Fibroblast of mammary gland (primary cell): Measurements from ENCODE around the gene PPP6R3.
A peak's percentile ranks its signal among the peaks of the same experiment; 100 is the strongest.

ENCODE experiments used
- DNase-seq: peaks from one replicate; pipeline ENCODE4 v3.0.0-alpha.2; 2010; ENCODE audit warnings: low read depth
- H3K4me3 ChIP-seq: 2 replicates; pipeline ENCODE4 v1.5.1; 2011; ENCODE audit warnings: low read depth, mild to moderate bottlenecking, low read length, moderate library complexity; ENCODE audit not compliant: control insufficient read depth
- CTCF ChIP-seq: conservative IDR thresholded peaks from 2 replicates; pipeline ENCODE4 v1.5.1; 2011; ENCODE audit warnings: low read depth, low read length, inconsistent platforms; ENCODE audit not compliant: control insufficient read depth, insufficient read depth

PPP6R3 gene

GRCh38 chr11:68584097-68584496 is 123.5 kb downstream of the PPP6R3 start:
- TF ChIP-seq CTCF: peak; percentile 65
- no peak overlapping the region for H3K4me3 ChIP-seq
- DNase-seq: peak; percentile 38

DNA sequence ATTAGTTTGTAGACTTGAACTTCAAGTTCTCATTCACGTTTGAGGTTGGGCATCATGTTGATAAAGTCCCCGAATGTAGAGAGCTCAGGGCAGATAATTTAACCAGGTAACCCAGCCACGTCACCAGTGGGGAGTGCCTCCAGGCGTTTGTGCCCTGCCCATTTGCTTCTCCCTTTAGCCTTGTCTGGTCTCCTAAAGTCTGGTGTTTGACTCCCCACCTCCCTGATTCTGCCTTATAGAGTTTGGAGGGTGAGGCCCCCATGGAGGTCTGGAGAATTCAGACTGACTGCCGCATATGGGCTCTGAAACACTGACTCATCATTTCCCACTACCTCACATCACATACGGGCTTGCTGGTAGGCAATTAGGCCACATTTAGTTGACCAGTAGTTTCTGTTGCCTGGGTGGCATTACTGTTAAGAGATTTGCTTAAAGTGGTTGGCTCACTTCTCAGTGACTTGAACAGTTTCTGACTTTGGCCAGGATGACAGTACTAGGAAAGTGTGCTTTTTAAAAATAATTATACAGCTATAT is 124.5 kb downstream of the PPP6R3 start:
- no peak for TF ChIP-seq CTCF
- no peak for DNase-seq
- no peak overlapping the region for H3K4me3 ChIP-seq

DNA sequence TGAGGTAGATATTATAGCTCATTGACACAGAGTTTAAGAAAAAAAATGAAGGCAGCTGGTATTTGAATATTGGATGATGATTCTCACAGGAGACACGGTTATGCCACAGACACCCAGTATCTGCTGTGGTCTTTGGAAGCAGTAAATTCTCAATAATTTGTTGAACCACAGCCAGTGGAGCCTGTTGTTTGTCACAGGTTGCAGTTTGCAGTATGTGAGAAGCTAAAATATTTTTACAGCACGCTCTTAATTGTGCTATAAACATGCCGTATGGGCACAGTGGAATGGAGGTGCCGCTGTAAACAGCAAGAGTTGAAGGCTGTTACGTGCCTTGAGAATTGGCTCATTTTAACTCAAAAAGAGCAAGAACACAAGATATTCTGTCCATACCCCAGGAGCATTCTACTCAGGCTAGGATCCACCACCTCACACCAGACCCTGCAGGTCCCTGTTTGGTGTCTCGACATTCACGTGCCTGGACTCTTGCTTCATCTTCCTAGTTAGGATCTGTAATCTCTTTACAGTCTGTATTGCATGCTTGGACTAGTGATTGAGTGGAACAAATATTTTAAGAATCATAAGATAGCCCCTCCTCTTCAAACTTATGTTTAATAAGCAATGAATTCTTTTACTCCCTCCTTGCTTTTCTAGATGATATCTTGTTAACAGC is 129.1 kb downstream of the PPP6R3 start:
- no peak overlapping the region for H3K4me3 ChIP-seq
- no peak for TF ChIP-seq CTCF
- no peak for DNase-seq

DNA sequence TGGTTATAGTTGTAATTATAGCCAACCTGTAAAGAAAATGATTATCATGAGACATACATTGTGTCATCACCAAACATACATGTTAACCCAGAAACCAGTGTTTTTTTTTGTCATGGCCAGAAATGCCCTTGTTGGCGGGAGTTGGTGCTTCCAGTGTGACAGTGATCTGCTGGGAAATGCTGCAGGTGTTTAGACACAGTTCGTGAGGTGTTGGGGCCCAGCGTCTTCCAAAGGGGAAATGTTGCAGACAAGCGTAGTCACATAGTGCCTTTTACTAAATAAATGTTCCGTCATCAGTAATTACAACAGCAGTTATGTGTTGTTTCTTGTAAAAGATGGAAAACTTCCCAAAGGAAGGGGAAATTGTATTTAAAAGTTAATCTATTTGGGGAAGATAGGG is 131.2 kb downstream of the PPP6R3 start:
- no peak for DNase-seq
- no peak for TF ChIP-seq CTCF
- no peak overlapping the region for H3K4me3 ChIP-seq

DNA sequence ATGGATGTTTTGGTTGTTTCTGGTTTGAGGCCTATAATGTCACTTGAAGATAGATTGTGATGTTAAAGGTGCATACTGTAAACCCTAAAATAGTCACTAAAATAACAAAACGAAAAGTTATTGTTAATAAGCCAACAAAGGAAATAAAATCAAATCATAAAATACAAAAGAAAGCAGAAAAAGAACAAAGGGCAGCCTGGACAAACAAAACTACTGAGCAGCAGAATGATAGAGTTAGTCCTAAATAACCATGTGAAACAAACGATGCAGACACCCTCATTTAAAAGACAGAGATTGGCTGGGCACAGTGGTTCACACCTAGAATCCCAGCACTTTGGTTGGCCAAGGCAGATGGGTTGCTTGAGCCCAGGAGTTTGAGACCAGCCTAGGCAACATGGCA is 132.9 kb downstream of the PPP6R3 start:
- DNase-seq: no peak

DNA sequence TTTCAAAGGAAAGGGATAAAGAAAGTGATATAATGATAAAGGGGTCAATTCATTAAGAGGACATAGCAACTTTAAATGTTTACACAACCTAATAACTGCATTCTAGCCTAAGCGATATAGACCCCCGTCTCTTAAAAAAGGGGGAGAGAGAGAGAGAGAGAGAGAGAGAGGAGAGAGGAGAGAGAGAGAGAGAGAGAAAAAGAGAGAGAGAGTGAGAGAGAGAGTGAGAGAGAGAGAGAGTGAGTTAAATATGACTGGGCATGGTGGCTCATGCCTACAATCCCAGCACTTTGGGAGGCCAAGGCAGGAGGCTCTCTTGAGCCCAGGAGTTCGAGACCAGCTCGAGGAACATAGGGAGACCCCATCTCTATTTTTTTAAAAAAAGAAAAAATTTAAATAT is 133.6 kb downstream of the PPP6R3 start:
- no peak for DNase-seq
- no peak for TF ChIP-seq CTCF

More for the DNA sequence above, 132.9 kb downstream of the PPP6R3 start:
- no peak for TF ChIP-seq CTCF
- H3K4me3 ChIP-seq: no peak overlapping the region

More for the DNA sequence above, 133.6 kb downstream of the PPP6R3 start:
- no peak overlapping the region for H3K4me3 ChIP-seq
